Measurements from ENCODE around the gene PPP2R2C.

DNA sequence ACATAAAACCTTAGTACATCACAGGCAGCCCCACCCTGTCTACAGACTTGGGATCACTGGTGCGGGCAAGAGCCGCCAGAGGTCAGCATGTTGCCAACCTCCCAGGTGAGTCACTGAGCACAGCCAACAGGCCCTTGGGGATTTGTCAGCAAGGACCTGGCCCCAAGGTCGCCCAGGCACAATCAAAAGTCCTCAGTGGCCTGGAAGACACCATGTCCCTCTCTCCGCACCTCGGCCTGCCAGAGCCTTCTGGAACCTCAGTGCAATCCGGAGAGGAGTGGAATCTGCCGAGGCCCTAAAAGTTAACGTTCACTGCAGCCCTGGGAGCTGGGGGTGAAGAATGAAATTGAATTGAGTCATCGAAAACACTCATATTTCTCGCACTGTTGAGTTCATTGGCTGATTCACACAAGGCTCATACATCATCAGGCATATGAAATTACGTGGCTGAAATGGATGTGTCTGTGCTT is 128.4 kb downstream of the PPP2R2C start:
- TF ChIP-seq CTCF (IDR thresholded peaks at IDR 0.05; ENCODE audit: insufficient read depth, low read length) (no peak), POLR2AphosphoS5 (IDR thresholded peaks at IDR 0.05; ENCODE audit: low read depth) (no peak), GABPA (IDR thresholded peaks at IDR 0.05; ENCODE audit: low read depth) (no peak), REST (IDR thresholded peaks at IDR 0.05; ENCODE audit: insufficient replicate concordance, low read depth) (no peak), SPI1 (IDR thresholded peaks at IDR 0.05; ENCODE audit: borderline replicate concordance, low read depth) (no peak)

Measured in HL-60 (cell line).